ENCODE results near the gene ENC1. TPM values are rescaled to one million over a fixed set of nuclear protein-coding genes. Genes with fewer than 3 reads are reported as not detected.

Gene ENC1
- total RNA-seq, 1 experiment from 2014 or later, result 31.3 TPM

DNA sequence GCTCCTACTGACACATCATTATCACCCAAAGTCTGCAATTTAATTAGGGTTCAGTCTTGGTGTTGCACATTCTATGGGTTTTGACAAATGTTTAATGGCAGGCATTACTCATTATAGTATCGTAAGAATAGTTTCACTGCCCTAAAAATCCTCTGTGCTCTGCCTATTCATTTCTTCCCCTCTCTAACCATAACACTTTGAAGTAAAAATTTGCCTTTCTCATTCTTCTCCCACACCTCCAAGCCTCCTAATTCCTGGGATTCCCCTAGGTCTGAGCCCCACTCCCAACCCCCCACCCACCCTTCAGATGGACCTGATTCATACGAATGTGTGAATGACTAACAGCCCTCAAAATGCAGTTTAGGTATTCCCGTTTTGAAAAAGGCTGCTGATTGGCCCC, 18.4 kb downstream of the ENC1 start:
- peaks cover 23% of the 10 kb centered on the region for H3K4me1 ChIP-seq (replicated peaks)
- no peak overlapping the region for H3K27ac ChIP-seq
- H3K27me3 ChIP-seq (replicated peaks), result no peaks in the 10 kb centered on the region
- H3K36me3 ChIP-seq, result peaks cover 2% of the 10 kb centered on the region
- no peak overlapping the region for H3K4me3 ChIP-seq
- no peak for DNase-seq (ENCODE audit: low read depth in 1 of 2, low spot score in 2 of 2)
- H3K9me3 ChIP-seq (replicated peaks), result no peaks in the 10 kb centered on the region

DNA sequence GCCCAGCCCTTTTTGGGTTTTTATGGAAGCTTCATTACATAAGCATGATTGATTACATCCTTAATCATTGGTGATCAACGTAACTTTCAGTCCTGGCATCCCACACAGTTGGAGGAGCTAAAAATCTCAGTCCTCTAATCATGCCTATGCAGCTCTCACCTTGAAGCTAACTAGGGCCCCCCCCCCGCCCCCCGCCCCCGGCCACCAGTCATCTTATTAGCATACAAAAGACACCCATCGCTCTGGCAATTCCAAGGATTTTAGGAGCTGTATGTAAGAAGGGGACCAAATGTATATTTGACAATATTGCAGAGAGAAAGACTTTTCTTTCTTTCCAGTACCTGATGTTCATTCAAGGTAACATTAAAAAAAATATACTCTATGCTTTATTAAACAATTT, 19.0 kb downstream of the ENC1 start:
- Histone ChIP-seq H3K4me1 (replicated peaks) (peaks cover 23% of the 10 kb centered on the region), H3K27me3 (replicated peaks) (no peaks in the 10 kb centered on the region), H3K4me3 (no peak overlapping the region), H3K27ac (no peak overlapping the region), H3K9me3 (replicated peaks) (no peaks in the 10 kb centered on the region), H3K36me3 (no peaks in the 10 kb centered on the region; the same call in 1 of the 2 replicates)
- no peak for DNase-seq (ENCODE audit: low read depth in 1 of 2, low spot score in 2 of 2)

DNA sequence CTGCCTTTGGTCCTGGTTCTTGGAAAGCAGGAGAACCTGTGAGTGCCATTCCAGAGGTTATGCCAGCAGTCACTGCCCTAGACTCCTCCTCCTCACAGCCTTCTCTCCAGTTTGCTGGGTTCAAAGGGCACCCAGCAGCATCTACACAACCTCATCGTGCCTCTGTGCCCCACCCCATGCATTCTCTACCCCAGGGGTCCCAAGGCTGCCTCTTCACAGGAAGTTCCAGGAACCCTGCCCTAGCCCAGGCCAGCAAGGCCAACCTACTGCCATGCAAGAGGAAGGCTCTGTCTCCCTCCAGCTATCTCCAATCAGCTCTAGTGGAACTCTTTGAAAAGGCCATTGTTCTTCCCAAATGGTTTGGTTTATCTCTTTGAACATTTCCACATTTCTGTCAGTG, 21.2 kb downstream of the ENC1 start:
- no peaks in the 10 kb centered on the region for H3K27me3 ChIP-seq (replicated peaks)
- H3K4me3 ChIP-seq, result no peak overlapping the region
- no peak overlapping the region for H3K27ac ChIP-seq
- peaks cover 13% of the 10 kb centered on the region for H3K4me1 ChIP-seq (replicated peaks)
- no peaks in the 10 kb centered on the region for H3K36me3 ChIP-seq
- H3K9me3 ChIP-seq (replicated peaks), result no peaks in the 10 kb centered on the region
- DNase-seq (ENCODE audit: low read depth in 1 of 2, low spot score in 2 of 2), result no peak

DNA sequence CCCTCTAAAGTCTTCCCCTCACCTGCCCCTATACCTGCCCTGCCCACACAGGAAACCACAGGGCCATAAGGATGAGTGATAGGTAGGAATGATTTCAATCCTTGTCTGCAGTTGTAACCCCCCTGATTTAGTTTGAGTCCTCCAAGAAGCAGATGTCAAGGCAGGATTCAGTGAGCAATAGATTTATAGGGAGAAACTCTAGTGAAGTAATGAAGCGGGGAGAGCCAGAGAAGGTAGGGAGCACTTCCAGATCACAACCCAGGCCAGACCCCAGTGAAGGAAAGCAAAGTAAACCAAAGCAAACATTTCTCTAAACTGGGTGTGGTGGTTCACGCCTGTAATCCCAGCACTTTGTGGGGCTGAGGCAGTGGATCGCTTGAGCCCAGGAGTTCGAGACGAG, 22.4 kb downstream of the ENC1 start:
- H3K4me3 ChIP-seq, result no peak overlapping the region

DNA sequence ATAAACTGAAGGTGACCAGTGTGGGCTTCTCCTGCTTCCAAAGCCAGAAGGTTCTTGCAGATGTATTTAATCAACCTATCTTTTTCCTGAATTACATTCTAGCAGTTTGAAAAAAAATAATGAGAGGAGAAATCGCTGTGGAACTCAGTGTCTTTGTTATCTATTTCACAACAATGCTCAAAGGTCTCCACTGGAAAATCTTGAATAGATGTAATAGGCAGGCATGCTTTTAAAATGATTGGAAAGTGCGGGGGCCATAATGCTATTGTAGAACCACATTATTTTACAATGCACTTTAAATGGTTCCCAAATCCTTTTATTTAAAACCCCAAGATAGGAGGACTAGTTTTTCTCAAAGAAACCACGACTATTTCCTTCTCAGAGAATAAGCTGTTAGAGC, 23.3 kb downstream of the ENC1 start:
- DNase-seq (ENCODE audit: low read depth in 1 of 2, low spot score in 2 of 2), result no peak
- no peak overlapping the region for H3K4me3 ChIP-seq

More for the DNA sequence above, 22.4 kb downstream of the ENC1 start:
- no peak overlapping the region for H3K27ac ChIP-seq
- no peaks in the 10 kb centered on the region for H3K36me3 ChIP-seq
- no peak for DNase-seq (ENCODE audit: low read depth in 1 of 2, low spot score in 2 of 2)
- H3K27me3 ChIP-seq (replicated peaks), result no peaks in the 10 kb centered on the region
- H3K4me1 ChIP-seq (replicated peaks), result 0 out of 2 replicates have a peak, but pooled peaks cover 6% of the 10 kb centered on the region
- no peaks in the 10 kb centered on the region for H3K9me3 ChIP-seq (replicated peaks)

DNA sequence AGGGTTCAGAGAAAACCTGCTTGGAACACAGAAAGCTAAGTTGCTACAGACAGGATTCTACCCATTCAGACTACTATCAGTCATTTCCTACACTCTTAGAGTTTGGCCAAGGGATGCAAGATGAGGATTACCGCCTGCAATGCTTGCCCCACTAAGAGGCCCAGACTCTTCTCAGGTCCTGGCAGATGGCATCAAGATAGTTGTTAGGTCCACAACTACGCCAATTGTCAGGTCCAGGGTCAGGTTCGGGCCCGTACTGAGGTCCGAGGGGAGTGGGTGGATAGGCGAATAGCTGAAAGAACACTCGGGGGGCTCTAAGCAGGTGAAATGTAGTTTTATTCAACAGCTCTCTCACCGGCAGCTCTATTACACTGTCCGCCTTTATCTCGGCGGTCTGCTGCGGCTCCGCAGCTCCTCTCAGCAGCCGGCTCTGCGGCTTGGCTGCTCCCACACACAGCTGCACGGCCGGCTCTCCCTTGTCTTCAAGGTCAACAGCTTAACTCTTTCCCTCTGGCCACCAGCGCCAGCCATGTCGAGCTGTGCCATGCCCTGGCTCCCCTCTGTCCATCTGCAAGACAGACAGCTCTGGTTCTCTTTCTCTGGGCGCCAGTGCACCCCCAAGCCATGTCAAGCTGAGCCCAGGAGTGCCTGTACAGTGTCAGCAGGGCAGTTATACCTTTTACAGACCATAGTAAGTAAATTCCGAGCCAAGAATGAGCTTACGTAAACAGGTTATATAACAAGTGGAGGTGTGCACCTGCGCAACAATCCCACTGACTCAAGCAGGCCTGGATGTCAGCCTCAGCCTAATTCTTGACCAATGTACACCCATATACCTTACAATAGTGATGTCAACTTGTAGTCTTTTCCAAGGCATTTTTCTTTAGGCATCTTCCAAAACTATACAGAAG, 24.0 kb downstream of the ENC1 start:
- Histone ChIP-seq H3K27me3 (replicated peaks) (no peaks in the 10 kb centered on the region), H3K4me1 (replicated peaks) (no peaks in the 10 kb centered on the region), H3K4me3 (no peak overlapping the region), H3K9me3 (replicated peaks) (no peaks in the 10 kb centered on the region), H3K27ac (no peak overlapping the region), H3K36me3 (no peaks in the 10 kb centered on the region)
- DNase-seq (ENCODE audit: low read depth in 1 of 2, low spot score in 2 of 2), result no peak

More for the DNA sequence above, 23.3 kb downstream of the ENC1 start:
- no peak overlapping the region for H3K27ac ChIP-seq
- H3K36me3 ChIP-seq, result no peaks in the 10 kb centered on the region
- H3K4me1 ChIP-seq (replicated peaks), result 0 out of 2 replicates have a peak, but pooled peaks cover 3% of the 10 kb centered on the region
- H3K9me3 ChIP-seq (replicated peaks), result no peaks in the 10 kb centered on the region
- H3K27me3 ChIP-seq (replicated peaks), result no peaks in the 10 kb centered on the region

DNA sequence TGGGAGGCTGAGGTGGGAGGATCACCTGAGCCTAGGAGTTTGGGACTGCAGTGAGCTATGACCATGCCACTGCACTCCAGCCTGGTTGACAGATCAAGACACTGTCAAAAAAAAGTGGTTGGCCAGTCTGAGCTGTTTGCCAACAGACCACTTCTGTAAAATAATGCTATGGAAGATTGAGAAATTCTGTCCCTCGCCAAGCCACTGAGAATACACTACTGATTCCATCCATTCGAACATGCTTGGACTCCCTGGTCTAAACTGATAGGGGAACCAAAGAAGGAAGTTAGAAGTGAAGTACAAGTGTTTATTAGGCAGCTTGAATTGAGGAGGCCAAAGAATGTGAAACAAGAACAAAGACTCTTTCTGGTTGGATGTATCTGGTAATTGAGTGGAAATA, 27.2 kb downstream of the ENC1 start:
- no peak overlapping the region for H3K4me3 ChIP-seq
- H3K9me3 ChIP-seq (replicated peaks), result no peaks in the 10 kb centered on the region
- no peaks in the 10 kb centered on the region for H3K36me3 ChIP-seq
- no peaks in the 10 kb centered on the region for H3K27me3 ChIP-seq (replicated peaks)
- DNase-seq (ENCODE audit: low read depth in 1 of 2, low spot score in 2 of 2), result no peak
- no peak overlapping the region for H3K27ac ChIP-seq
- no peaks in the 10 kb centered on the region for H3K4me1 ChIP-seq (replicated peaks)

DNA sequence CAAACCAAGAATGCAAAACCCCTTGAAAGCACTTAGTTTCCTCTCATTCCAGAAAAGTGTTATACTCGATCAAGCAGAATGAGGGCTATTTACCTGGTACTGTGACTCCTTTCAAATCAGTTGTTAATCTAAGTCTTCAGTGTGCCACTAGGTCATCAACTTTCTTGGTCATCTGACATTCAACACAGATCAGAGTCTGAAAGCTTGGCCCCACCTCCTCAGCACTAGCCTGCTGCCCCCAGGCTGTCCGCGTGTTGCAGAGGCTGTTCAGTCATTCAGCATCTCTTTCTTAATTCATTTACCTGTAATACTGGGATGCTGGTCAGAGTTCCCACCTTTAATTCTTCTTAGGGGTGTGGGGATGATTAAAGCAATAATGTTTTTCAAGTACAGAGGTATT, 28.5 kb downstream of the ENC1 start:
- Histone ChIP-seq H3K9me3 (replicated peaks) (no peaks in the 10 kb centered on the region), H3K36me3 (no peaks in the 10 kb centered on the region), H3K27ac (no peak overlapping the region), H3K4me1 (replicated peaks) (no peaks in the 10 kb centered on the region), H3K4me3 (no peak overlapping the region), H3K27me3 (replicated peaks) (no peaks in the 10 kb centered on the region)
- DNase-seq (ENCODE audit: low read depth in 1 of 2, low spot score in 2 of 2), result no peak

DNA sequence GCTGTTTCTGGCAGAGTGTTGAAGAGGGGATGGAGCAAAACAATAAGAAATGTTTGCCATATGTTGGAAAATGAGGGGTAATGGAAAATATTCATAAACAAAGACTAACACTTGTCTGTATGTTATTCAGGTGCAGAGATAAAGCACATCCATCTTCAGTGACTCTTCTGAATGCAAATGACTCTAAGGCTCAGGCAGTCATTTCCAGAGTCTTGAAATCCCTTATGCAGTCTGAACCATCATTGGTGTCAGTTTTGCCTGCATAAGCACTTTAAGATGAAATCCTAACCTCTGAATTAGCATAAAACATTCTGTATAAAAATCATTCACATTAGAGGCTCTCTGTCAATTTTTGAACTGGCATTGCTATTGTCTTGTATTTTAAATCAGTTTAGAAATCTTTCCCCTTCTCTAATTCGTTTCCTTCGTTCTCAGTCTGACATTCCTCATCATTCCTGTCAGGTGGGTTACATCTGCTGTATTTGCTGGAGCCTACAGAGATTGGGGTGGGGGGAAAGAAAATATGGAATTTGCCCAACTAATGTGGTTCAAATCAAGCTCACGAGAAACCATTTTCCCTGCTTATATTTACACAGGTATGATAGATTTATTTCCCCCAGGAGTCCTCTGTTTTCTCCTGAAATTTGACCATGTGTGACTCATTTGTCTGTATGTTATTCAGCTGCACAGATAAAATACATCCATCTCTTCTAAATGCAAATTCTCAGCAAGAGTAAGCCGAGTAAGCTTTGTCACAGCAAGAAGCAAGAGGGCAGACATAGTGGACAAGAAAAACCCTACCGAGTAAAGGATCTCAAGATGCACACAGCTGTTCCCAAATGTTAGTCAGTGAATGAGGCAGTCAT, 31.6 kb downstream of the ENC1 start:
- Histone ChIP-seq H3K9me3 (replicated peaks) (no peaks in the 10 kb centered on the region), H3K27ac (no peak overlapping the region), H3K27me3 (replicated peaks) (no peaks in the 10 kb centered on the region), H3K4me3 (no peak overlapping the region), H3K4me1 (replicated peaks) (no peaks in the 10 kb centered on the region), H3K36me3 (no peaks in the 10 kb centered on the region)
- no peak for DNase-seq (ENCODE audit: low read depth in 1 of 2, low spot score in 2 of 2)

DNA sequence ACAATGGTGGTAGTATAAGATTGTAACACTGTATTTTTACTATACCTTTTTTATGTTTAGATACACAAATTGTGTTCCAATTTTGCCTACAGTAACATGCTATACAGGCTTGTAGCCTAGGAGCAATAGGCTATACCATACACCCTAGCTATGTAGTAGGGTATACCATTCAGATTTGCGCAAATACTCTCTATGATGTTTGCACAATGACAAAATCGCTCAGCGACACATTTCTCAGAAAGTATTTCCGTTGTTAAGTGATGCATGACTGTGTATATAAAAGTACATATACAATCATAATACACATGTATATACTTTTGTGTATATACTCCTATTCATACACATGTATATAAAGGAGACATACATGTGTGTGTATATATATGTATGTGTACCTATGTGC, 34.8 kb downstream of the ENC1 start:
- no peaks in the 10 kb centered on the region for H3K4me1 ChIP-seq (replicated peaks)
- H3K27ac ChIP-seq, result no peak overlapping the region
- H3K9me3 ChIP-seq (replicated peaks), result no peaks in the 10 kb centered on the region
- H3K36me3 ChIP-seq, result no peaks in the 10 kb centered on the region
- no peak for DNase-seq (ENCODE audit: low read depth in 1 of 2, low spot score in 2 of 2)
- H3K27me3 ChIP-seq (replicated peaks), result no peaks in the 10 kb centered on the region
- H3K4me3 ChIP-seq, result no peak overlapping the region

DNA sequence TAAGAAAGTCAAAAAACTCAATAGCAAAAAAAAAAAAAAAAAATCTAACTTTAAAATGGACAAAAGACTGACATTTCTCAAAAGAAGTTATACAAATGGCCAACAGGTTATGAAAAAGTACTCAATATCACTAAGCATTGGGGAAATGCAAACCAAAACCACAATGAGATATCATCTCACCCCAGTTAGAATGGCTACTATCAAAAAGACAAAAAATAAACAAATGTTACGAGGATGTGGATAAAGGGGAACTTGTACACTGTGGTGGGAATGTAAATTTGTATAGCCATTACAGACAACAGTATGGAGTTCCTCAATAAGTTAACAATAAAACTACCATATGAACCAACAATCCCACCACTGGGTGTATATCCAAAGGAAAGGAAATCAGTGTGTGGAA, 37.2 kb downstream of the ENC1 start:
- DNase-seq (ENCODE audit: low read depth in 1 of 2, low spot score in 2 of 2), result no peak
- Histone ChIP-seq H3K36me3 (no peaks in the 10 kb centered on the region), H3K9me3 (replicated peaks) (no peaks in the 10 kb centered on the region), H3K27ac (no peak overlapping the region), H3K4me1 (replicated peaks) (no peaks in the 10 kb centered on the region), H3K4me3 (no peak overlapping the region), H3K27me3 (replicated peaks) (no peaks in the 10 kb centered on the region)

DNA sequence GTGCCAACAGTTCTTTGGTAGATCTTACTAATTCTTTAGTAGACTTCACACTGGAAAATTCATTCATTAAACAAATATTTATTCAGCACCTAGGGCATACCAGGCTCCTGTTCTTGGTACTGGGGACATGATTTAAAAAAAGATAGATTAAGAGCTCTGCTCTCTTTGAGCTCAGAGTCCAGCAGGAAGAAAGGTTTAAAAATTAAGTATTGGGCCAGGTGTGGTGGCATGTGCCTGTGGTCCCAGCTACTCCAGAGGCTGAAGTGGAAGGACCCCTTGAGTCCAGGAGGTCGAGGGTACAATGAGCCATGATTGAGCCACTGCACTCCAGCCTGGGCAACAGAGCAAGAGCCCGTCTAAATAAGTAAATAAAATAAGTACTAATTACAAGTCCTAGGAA, 41.4 kb downstream of the ENC1 start:
- no peak for DNase-seq (ENCODE audit: low read depth in 1 of 2, low spot score in 2 of 2)
- peaks cover 8% of the 10 kb centered on the region for H3K4me1 ChIP-seq (replicated peaks)
- no peaks in the 10 kb centered on the region for H3K27me3 ChIP-seq (replicated peaks)
- H3K27ac ChIP-seq, result no peak overlapping the region
- H3K36me3 ChIP-seq, result no peaks in the 10 kb centered on the region
- no peak overlapping the region for H3K4me3 ChIP-seq
- H3K9me3 ChIP-seq (replicated peaks), result no peaks in the 10 kb centered on the region

DNA sequence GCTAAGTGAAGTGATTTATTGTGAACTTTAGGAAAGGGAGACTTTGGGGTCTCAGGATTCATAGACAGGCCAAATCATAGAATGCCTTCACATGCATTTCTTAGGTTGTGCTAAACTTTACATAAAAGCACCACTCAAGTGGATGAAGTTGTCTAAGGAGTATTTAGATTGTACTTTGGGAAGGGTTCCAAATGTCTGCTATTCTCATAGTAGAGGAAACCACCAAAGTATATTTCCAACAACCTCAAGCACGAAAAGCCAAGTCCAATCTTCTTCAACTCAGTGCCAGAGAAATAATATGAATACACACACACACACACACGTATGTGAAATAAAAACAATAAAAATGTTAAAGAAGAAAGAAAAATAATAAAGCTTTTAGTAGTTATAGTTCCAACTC, 41.8 kb downstream of the ENC1 start:
- no peak for DNase-seq (ENCODE audit: low read depth in 1 of 2, low spot score in 2 of 2)
- Histone ChIP-seq H3K27ac (no peak overlapping the region), H3K4me3 (no peak overlapping the region), H3K27me3 (replicated peaks) (no peaks in the 10 kb centered on the region), H3K4me1 (replicated peaks) (peaks cover 8% of the 10 kb centered on the region), H3K9me3 (replicated peaks) (no peaks in the 10 kb centered on the region), H3K36me3 (no peaks in the 10 kb centered on the region)

DNA sequence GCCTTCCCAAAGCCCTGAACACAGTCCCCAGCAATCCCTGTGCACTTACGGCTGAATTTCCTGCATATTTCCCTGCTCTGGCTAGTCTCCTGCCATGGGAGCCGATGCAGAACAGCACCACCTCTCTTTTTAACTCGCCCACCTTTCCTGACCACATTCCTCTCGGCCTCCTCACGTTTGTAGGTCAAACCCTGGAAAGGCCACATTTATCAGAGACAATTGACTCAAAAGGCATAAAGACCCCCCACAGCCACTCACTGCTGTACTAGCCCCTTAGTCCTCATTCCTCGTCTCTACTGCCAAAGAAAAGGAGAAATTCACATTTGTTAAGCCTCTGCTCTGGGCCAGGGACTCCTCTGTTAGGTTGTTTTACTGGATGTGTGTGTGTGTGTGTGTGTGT, 43.6 kb downstream of the ENC1 start:
- Histone ChIP-seq H3K27me3 (replicated peaks) (no peaks in the 10 kb centered on the region), H3K4me1 (replicated peaks) (peaks cover 10% of the 10 kb centered on the region), H3K36me3 (no peaks in the 10 kb centered on the region), H3K27ac (no peak overlapping the region), H3K9me3 (replicated peaks) (no peaks in the 10 kb centered on the region), H3K4me3 (no peak overlapping the region)
- no peak for DNase-seq (ENCODE audit: low read depth in 1 of 2, low spot score in 2 of 2)
